SK-N-DZ (cell line): ENCODE results near the gene DHFR2.
"Not testable (repeated sequence)": the region's sequence is repeated elsewhere in the genome, so short reads cannot be mapped to it uniquely, and the experiment has no call there.

Experiments used
- DNase-seq: peaks from one replicate; pipeline ENCODE4 v3.0.0-alpha.2; 2015; ENCODE audit warnings: low spot score

The DHFR2 gene

DNA sequence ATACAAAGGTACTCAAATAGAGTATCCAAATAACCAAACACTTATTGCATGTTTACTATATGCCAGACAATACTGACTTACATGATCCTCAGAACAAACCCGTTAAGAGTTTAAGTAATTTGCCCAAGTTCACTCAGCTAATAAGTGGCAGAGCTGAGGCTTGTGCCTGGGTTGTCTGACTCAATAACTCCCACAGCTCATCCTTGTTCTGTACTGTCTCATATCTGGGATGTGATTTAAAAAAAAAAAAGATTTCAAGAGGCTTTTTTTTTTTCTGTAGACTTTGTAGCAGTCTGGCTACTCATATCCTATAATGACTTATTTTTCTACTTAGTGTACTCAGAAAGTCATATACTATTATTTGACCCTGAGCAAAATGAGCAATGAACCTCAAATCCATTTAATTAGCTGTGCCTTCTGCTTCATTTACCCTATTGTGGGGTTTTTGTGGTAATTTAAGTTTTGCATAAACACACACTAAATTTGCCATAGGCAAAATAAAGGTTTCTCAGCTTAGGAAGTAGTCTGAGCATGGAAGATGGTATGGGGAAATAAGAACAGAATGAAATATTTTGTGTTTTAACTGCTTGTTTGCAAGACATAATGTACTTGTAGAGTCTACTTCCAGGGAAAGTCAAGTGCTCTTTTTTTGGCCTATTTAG is 3.2 kb upstream of the DHFR2 start:
- DNase-seq = no peak

DNA sequence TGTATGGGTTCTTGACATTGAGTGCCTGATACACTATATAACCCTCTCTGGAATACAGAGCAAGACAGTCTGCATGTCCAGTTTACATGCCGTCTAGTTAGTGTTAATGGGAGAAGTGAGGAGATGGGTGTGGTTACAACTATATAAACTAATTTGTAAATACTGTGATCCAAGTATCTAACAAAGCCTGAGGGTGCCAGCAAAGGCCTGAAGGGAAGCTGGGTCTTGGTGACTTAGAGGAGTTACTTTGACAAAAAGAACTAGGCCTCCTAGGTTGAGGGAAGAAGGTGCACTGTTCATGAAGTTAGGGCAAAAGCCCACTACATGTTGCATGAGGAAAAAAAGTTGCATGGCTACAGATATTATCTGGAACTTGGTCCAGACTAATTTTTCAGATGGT is 2.4 kb upstream of the DHFR2 start:
- no peak for DNase-seq

DNA sequence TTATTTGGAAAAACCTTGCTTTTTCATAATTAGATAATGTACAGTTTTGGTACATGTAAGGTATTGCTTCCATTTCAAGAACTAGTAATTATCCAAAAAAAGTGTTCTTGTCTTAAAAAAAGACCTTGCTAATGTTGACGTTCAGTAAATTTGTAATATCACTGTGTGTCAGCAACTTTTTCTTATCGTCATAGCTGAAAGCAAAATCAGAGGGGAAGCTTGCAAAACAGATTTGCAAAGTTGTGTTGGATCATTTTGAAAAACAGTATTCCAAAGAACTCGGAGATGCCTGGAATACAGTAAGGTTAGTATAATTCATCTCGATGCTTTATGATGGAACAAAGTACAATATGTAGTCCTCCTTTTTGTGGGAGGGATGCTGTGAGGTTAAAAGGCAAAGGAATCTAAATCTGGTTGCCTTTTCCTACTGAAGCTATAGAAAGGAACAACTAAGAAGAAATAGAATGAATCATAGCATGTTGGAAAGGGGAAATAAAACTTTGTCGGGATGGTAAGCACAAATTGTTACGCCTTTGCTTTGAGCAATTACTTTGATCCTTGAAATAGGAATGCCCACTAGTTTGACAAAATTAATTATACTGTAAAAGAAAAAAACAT is 1.6 kb upstream of the DHFR2 start:
- no peak for DNase-seq

DNA sequence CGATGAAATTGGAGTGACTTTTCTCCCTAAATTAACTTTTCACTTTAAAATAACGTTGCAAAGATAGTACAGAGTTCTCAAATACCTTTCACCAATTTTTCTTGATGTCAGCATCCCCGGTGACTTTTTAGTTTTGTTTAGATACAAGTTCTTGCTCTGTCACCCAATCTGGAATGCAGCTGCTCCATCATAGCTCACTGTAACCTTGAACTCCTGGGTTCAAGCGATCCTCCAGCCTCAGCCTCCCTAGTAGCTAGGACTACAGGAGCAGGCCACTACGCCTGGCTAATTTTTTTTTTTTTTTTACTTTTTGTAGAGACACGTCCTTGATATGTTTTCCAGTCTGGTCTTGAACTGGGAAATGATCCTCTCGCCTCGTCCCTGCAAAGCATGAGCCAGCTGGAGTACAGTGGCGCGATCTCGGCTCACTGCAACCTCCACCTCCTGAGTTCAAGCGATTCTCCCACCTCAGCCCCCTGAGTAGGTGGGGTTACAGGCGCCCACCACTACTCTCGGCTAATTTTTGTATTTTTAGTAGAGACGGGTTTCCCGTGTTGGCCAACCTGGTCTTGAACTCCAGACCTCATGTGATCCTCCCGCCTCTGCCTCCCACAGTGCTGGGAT is 892 bp upstream of the DHFR2 start:
- peak; percentile 12 for DNase-seq

DNA sequence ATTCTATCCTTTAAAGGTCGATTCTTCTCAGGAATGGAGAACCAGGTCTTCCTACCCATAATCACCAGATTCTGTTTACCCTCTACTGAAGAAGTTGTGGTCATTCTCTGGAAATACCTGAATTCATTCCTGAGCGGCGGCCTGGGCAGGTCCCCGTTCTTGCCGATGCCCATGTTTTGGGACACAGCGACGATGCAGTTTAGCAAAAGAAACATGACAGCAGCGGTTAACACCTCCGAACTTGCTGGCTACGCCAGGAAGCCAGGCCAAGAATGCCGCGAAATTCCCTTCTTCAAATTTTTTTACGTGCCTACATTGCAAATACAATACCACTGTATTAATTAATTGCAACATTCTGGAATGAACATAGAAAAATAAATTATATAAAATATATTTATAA is 1.4 kb downstream of the DHFR2 start:
- no peak for DNase-seq

DNA sequence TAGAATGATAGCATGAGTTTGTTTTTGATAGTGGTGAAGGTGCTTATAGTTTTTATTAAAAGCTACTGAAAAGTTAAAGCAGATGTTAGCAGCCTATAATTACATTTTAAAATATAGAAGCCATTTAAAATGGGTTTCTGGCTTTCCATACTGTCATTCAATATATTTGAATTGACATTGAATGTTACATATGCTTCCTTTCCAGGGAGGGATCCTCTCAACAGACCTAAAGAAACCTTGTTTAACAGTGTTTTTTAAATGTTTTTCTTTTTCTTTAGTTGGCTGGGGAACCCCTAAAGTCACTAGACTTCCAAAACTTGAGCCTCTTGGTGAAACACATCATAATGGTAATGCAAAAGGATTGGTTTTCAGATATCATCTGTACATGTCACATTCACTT is 12.2 kb downstream of the DHFR2 start:
- DNase-seq = peak; percentile 83

DNA sequence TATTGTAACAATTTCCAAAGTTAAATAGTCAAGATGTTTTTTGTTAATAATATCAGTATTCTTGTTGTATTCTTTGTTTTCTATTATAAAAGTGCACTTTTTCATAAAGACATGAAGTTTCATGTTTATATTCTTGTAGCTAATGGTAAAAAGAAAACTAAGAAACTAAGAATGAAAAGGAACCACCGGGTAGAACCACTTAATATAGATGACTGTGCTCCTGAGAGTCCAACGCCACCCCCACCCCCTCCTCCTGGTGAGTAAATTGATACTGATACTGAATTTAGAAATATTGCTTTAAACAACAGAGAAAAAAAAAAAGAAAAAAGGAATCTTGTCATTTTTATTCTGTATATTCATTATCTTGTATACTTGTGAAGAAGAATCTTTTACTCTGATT is 13.4 kb downstream of the DHFR2 start:
- DNase-seq = no peak

DNA sequence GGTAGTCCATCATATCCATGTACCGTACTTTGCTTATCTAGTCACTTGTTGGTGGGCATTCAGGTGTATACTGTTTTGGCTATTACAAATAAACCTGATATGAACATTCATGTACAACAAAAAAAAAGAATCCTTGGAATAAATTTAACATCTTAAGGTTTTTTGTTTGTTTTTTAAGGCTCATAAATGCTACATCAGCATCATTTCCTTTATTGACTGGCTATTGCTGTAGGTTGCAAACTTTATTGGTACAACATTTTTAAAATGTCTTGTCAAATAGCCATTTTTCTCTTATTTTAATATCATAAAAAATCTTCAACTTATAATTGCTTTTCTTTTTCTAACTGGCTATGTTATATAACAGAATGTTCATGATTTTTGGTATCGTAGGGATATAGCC is 16.2 kb downstream of the DHFR2 start:
- DNase-seq = no peak

DNA sequence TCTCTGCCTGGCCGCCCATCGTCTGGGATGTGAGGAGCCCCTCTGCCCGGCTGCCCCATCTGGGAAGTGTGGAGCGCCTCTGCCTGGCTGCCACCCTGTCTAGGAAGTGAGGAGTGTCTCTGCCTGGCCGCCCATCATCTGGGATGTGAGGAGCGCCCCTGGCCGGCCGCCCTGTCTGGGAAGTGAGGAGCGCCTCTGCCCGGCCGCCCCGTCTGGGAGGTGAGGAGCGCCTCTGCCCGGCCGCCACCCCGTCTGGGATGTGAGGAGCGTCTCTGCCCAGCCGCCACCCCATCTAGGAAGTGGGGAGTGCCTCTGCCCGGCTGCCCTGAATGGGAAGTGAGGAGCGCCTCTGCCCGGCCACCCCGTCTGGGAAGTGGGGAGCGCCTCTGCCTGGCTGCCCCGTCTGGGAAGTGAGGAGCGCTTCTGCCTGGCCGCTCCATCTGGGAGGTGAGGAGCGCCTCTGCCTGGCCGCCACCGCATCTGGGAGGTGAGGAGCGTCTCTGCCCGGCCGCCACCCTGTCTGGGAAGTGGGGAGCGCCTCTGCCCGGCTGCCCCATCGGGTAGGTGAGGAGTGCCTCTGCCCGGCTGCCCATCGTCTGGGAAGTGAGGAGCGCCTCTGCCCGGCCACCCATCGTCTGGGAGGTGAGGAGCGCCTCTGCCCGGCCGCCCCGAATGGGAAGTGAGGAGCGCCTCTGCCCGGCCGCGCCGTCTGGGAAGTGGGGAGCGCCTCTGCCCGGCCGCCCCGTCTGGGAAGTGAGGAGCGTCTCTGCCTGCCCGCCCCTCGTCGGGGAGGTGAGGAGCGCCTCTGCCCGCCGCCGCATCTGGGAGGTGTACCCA is 18.4 kb downstream of the DHFR2 start:
- not testable (repeated sequence) for DNase-seq

DNA sequence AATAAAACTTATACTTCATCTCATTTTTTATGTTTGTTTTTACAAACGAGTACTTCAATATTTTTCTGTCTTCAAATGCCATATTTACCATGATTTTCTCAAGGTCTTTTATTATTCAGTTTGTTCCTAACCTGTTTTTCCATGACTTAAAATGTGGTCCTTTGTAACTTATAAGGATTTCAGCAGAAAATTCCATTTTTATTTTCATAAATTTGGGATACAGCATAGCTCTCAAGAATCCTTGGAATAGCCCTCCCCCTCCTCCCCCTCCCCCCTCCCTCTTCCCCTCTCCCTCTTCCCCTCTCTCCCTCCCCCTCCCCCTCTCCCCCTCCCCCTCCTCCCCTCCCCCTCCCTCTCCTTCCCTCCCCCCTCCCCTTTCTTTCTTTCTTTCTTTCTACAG is 19.4 kb downstream of the DHFR2 start:
- no peak for DNase-seq

DNA sequence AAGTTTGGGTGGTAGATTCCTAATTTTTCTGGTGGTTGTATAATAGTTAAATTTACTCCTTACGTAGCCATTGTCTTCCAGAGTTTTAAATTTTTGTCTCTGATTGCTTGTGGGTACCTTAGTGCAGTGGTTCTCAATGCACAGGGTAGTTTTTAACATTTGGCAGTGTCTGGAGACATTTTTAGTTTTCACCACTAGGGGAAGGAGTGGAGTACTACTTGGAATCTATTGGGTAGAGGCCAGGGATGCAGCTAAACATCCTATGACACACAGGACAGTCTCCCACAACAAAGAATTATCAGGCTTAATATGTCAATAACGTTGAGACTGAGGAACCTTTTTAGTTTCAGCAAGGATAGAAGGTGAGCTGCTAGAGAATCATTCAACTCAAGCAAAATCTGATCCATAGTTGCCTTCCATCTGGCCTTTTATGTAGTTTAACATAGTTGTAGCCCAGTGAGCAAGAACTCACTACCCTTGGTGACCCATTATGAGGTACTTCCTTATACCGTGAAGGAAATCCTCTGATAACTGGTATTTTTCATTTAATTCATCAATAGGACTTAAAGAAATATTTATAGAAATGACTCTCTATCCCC is 25.7 kb downstream of the DHFR2 start:
- DNase-seq = peak; percentile 37

DNA sequence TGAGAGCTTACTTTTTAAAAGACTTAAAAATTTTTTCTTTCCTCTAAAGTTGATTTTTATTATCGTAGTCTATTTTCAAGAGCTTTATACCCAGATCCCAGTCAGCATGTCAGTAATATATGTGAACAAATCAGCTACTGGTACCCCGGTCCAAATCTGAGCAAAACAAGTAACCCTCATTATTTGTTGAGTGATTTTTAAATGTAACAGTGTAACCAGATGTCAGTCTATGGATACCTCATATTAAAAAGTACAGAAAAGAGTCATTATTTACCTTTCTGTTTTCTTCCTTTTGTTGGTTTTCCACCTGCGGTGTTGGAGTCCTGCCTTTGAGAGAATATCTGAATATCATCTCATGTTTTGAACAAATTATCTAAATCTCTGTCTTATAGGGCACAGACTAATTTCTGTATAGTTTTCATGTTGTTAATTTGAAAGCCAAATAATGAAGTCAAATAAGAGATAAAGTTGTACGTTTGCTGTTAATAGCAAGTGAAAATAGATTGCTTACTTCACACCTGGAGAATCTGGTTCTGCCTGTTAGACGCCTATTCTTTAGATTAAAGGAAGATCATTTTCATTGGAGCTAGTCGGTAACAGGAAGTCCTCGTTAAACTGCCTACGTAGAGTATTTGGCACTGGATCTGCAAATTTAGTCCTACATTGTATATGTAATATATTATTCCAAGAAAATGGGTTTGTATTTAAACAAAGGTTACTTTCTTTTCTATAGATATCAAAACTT is 34.5 kb downstream of the DHFR2 start, which contains the start of gene STX19:
STX19 (minus strand) TSS at position 505 of the 745 bp plus-strand sequence. CDS start 13,328 bp downstream, outside the sequence.
- DNase-seq = no peak

DNA sequence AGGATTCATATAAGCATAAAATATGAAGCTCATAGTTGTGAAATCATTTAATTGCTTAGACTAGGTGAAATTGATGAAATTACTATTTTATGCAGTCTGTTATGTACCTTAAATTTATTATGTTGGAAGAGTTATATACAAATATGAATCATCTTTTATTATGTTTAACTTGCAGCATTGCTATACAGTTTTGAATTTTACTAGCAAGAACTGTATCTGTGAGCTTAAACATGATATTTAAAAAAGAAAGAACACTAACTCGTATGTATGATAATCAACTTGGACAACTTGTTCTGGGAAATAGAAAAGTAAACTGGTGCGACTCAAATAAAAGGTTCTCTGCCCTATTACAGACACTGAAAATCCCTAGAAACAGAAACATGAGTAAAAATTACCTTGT is 36.1 kb downstream of the DHFR2 start:
- no peak for DNase-seq

DNA sequence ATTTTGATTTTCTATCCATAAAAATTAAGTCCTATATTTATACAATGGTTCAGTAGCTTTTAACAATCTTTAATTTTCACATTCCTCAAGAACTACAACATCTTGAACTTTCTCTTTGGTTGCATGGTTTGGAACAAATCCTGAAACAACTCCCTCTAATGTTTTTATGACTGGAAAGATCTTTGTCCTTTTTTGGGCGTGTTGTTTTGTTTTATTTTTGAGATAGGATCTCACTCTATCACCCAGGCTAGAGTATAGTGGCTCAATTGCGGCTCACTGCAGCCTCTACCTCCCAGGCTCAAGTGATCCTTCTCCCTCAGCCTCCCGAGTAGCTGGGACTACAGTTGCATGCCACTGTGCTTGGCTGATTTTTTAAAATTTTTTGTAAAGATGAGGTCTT is 38.3 kb downstream of the DHFR2 start:
- no peak for DNase-seq

DNA sequence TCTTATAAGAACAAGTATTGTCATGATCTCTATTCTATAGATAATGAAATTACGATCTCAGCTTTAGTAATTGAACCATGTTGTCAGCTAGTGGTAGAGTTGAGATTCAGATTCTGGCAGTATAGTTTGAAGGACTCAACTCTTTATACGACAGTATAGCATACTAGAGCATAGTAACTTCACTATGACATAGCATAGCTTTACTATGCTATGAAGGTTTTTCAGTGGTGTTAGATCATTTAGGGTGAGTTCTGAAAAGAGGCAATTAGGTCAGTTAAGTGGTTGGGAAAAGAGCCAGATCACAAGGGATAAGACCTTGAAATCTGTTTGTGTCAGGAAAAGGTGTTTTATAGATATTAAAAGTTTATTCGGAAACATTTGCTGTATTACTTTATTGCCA is 42.4 kb downstream of the DHFR2 start:
- DNase-seq = no peak

DNA sequence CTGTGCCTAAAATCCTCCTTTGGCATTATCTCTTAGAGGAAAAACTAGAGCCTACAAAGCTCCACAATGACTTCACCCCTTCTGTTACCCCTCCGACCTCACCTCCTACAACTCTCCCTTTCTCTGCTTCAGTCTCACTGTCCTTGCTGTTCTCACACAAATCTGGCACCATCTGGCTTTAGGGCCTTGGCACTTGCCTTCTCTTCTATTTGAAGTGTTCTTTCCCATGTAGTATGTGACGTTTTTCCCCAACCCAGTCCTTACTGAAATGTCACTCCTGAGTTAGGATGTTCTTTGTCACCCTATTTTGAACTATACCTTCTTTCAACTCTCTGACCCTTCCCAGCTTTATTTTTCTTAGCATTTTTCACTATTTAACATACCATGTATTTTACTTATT is 43.1 kb downstream of the DHFR2 start:
- no peak for DNase-seq

DNA sequence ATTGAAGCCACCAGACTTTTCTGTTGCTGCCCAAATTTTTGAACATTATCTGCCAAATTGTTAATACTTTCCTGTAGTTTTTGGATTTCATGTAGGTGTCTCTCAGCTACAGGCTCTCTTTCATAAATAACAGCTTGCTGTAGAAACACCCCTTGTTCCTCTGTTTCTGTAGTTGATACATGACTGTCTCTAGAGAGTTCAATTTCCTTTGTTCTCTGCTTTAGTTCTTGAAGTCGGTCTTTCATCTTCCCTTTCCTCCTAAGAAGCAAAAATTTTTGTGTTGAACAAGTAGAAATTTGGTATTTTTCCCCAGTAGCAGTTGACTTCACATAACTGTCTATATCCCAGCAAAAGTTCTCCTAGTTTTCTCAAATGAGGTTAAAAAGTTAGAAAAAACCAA is 47.7 kb downstream of the DHFR2 start:
- DNase-seq = no peak

DNA sequence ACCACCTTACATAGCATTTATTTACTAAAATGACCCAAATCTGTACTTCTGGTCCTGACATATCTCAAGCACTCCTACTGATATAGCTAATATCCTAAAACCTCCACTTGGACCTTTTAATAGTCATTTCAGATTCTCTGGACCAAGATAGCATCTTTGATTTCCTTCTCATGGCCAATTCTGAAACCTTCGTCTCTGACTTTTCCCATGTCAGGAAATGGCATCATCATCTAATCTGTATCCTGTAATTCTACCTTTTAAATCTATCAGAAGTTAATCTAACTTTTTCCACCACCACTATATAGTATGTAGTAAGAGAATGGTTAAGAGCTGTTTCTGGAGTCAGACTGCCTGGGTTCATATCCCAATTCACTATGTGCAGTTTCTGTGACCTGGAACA is 50.5 kb downstream of the DHFR2 start:
- no peak for DNase-seq

DNA sequence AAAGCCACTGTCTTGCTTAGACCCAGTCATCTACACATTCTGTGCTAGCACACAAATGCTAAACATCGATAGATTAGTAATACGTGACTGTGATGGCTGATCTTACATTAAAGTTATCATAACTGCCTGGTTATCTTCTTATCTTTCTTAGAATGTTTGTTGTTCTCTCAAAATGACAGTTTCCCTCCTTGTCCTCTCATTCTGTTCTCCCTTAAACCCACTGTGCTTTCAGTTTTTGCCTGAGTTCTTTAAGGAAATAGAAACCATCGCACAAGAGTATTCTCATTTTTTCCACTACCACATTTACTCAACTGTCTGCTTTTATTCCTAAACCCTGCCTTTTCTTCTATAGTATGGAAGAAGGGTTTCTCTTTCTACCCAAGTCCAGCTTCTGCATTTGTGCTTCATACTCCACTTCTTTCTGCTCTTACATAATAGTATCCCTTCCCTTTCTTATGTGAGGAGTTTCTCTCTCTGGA is 51.4 kb downstream of the DHFR2 start:
- DNase-seq = no peak

DNA sequence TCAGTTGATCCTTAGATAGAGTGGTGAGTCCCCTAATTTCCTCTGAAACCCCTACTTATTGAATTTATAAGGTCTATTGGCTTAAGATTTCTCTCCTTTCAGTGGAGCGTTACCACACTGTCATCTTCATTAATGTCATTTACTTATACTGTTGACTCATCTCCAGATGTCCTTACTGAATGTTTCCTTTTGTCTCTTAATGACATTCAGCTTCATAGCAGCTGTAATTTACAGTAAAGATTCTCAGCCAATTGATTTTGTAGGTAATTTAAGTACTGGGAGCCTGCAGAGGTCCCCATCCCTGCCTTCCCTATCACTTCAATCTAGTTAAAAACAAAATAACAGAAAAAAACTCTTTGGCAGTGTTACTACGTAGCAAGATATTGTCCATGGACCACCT is 53.1 kb downstream of the DHFR2 start:
- DNase-seq = peak; percentile 53

DNA sequence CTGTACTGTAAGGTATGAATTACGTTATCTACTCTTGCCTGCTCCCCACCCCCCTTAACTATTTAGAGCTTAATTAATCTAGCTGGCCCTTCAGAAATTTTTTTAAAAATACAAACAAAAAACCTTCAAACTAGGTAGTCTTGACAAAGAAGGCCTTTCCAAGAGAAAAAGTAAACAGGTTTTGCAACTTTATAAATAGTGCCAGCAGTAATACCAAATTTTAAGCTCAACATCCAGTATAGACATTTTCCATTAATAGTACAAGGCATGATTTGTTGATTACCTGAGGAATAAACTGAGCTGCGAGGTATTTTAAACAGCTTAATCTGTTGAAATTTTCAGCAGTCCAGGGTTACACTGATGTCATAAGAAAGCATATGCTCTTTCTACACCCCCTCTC is 54.5 kb downstream of the DHFR2 start:
- no peak for DNase-seq
